HCT116 (cell line): ENCODE results near the gene HIGD2A. TPM values are rescaled to one million over a fixed set of nuclear protein-coding genes. Genes with fewer than 3 reads are reported as not detected.

ENCODE experiments used
- ATAC-seq: fragments of 200-7000 bp; cut with Tn5 transposase; 2 replicates; pipeline ENCODE4 v1.9.1; 2020; ENCODE audit warnings: mild to moderate bottlenecking, moderate library complexity
- BruUV-seq: library from RNA; stranded (reverse); fragments of 400-500 nt; replicated peaks from 2 replicates; lab custom pipeline; 2021; lab: Mats Ljungman, UMichigan
- CTCF ChIA-PET: fragments of 300-600 bp; sonication (Branson Sonifier 250); formaldehyde crosslinking; loops from one replicate; lab custom pipeline; 2021; ENCODE audit warnings: antibody characterized with exemption; lab: Charles Lee
- POLR2A ChIA-PET: fragments of 300-600, 350-600 bp; sonication (Branson Sonifier 250); formaldehyde crosslinking; loops from one replicate; lab custom pipeline; 2021; ENCODE audit warnings: antibody characterized with exemption; lab: Charles Lee
- RAD21 ChIA-PET, 2 experiments: fragments of 300-600 bp; sonication (Branson Sonifier 250); formaldehyde crosslinking; loops; one replicate each; lab custom pipeline; 2023; ENCODE audit warnings: low total read pairs in 2 of 2; ENCODE audit not compliant: uncharacterized antibody in 2 of 2, unreplicated experiment in 2 of 2, low non-redundant PET in 1 of 2; lab: Charles Lee
- DNase-seq: peaks from one replicate; pipeline ENCODE4 v3.0.0-alpha.2; 2010; ENCODE audit warnings: low read depth, low spot score
- H2AFZ ChIP-seq: fragments of 200-600 bp; shearing (Covaris generic), sonication (generic); 2 replicates; pipeline ENCODE4 v1.6.1; 2017; ENCODE audit warnings: low read depth, mixed run types, mixed read lengths, antibody characterized with exemption, low read length; ENCODE audit not compliant: poor library complexity, severe bottlenecking
- H3K27ac ChIP-seq: 2 replicates; pipeline ENCODE4 v1.5.1; 2012; ENCODE audit warnings: low read depth, low read length
- H3K27me3 ChIP-seq: fragments of 200-600 bp; sonication (generic); 2 replicates; pipeline ENCODE4 v1.6.1; 2016; ENCODE audit warnings: mixed run types, low read length, mixed read lengths; ENCODE audit not compliant: insufficient read depth
- H3K36me3 ChIP-seq, 2 experiments: fragments of 200-500 bp in 1 of 2; fragments of 200-600 bp in 1 of 2; sonication (Bioruptor generic) in 1 of 2; sonication (generic) in 1 of 2; 2 replicates each; pipeline versions ENCODE4 v1.5.1 to v1.6.1; 2014 to 2016; ENCODE audit warnings: low read length in 2 of 2, inconsistent platforms in 1 of 2, mixed read lengths in 1 of 2, mixed run types in 1 of 2; ENCODE audit not compliant: insufficient read depth in 2 of 2, control insufficient read depth in 1 of 2
- H3K4me1 ChIP-seq, 2 experiments: fragments of 200-600 bp in 1 of 2; sonication (generic) in 1 of 2; 2 replicates each; pipeline versions ENCODE4 v1.5.1 to v1.6.1; 2012 to 2017; ENCODE audit warnings: low read length in 2 of 2, inconsistent platforms in 1 of 2, mild to moderate bottlenecking in 1 of 2, mixed read lengths in 1 of 2, mixed run types in 1 of 2, moderate library complexity in 1 of 2; ENCODE audit not compliant: insufficient read depth in 2 of 2, control insufficient read depth in 1 of 2
- H3K4me2 ChIP-seq: fragments of 200-600 bp; sonication (generic); 2 replicates; pipeline ENCODE4 v1.6.1; 2017; ENCODE audit warnings: mixed run types, low read length, mixed read lengths
- H3K4me3 ChIP-seq, 2 experiments: fragments of 200-600 bp in 1 of 2; sonication (generic) in 1 of 2; replicated peaks in 1 of 2; 2 replicates each; pipeline ENCODE4 v1.5.1; 2011 to 2016; ENCODE audit warnings: low read length in 2 of 2, control low read depth in 1 of 2, low read depth in 1 of 2, mild to moderate bottlenecking in 1 of 2, mixed read lengths in 1 of 2, mixed run types in 1 of 2
- H3K79me2 ChIP-seq: fragments of 200-600 bp; sonication (generic); 2 replicates; pipeline ENCODE4 v1.6.1; 2017; ENCODE audit warnings: mild to moderate bottlenecking, mixed run types, low read length, moderate library complexity, mixed read lengths; ENCODE audit not compliant: insufficient read depth
- H3K9ac ChIP-seq: fragments of 200-600 bp; sonication (generic); 2 replicates; pipeline ENCODE4 v1.6.1; 2016; ENCODE audit warnings: low read length, mixed read lengths
- H3K9me2 ChIP-seq: fragments of 200-600 bp; sonication (generic), shearing (Covaris generic); 2 replicates; pipeline ENCODE4 v1.6.1; 2017; ENCODE audit warnings: mixed run types, mild to moderate bottlenecking, moderate library complexity; ENCODE audit not compliant: insufficient read depth
- H3K9me3 ChIP-seq, 2 experiments: fragments of 200-500 bp in 1 of 2; fragments of 200-600 bp in 1 of 2; sonication (Bioruptor generic) in 1 of 2; sonication (generic) in 1 of 2; 2 replicates each; pipeline ENCODE4 v1.6.1; 2014 to 2017; ENCODE audit warnings: low read length in 2 of 2, mixed read lengths in 2 of 2, inconsistent platforms in 1 of 2, low read depth in 1 of 2, mild to moderate bottlenecking in 1 of 2, mixed run types in 1 of 2, moderate library complexity in 1 of 2; ENCODE audit not compliant: control insufficient read depth in 1 of 2, insufficient read depth in 1 of 2
- H4K20me1 ChIP-seq: fragments of 200-600 bp; sonication (generic), shearing (Covaris generic); 2 replicates; pipeline ENCODE4 v1.6.1; 2017; ENCODE audit warnings: mixed run types, mild to moderate bottlenecking, moderate library complexity; ENCODE audit not compliant: insufficient read depth
- CBX3 ChIP-seq: IDR thresholded peaks from 2 replicates; pipeline ENCODE4 v1.6.1; 2012; ENCODE audit warnings: low read depth
- CEBPB ChIP-seq: IDR thresholded peaks from 2 replicates; pipeline ENCODE4 v1.6.1; 2012; ENCODE audit warnings: low read depth
- EGR1 ChIP-seq: IDR thresholded peaks from 2 replicates; pipeline ENCODE4 v1.6.1; 2012; ENCODE audit warnings: low read depth
- ELF1 ChIP-seq: IDR thresholded peaks from 2 replicates; pipeline ENCODE4 v1.6.1; 2012; ENCODE audit warnings: low read depth, borderline replicate concordance
- EZH2 ChIP-seq: fragments of 200-600 bp; sonication (generic); IDR thresholded peaks from 2 replicates; pipeline ENCODE4 v1.6.1; 2017; ENCODE audit warnings: antibody characterized with exemption, mixed run types
- EZH2phosphoT487 ChIP-seq: fragments of 200-600 bp; IDR thresholded peaks from 2 replicates; pipeline ENCODE4 v1.6.1; 2018; ENCODE audit warnings: antibody characterized with exemption, borderline replicate concordance
- FOSL1 ChIP-seq: IDR thresholded peaks from 2 replicates; pipeline ENCODE4 v1.6.1; 2012; ENCODE audit warnings: low read depth
- JUND ChIP-seq: IDR thresholded peaks from 2 replicates; pipeline ENCODE4 v1.6.1; 2012
- MAX ChIP-seq: IDR thresholded peaks from 2 replicates; pipeline ENCODE4 v1.6.1; 2012
- POLR2A ChIP-seq: IDR thresholded peaks from 2 replicates; pipeline ENCODE4 v1.7.0; 2011; ENCODE audit warnings: borderline replicate concordance; ENCODE audit not compliant: insufficient read depth, insufficient read length; ENCODE audit errors: extremely low read depth
- POLR2AphosphoS5 ChIP-seq: IDR thresholded peaks from 2 replicates; pipeline ENCODE4 v1.6.1; 2011; ENCODE audit warnings: mild to moderate bottlenecking, low read depth, low read length, moderate library complexity
- RAD21 ChIP-seq: IDR thresholded peaks from 2 replicates; pipeline ENCODE4 v1.6.1; 2012; ENCODE audit warnings: low read depth, mild to moderate bottlenecking
- REST ChIP-seq: IDR thresholded peaks from 2 replicates; pipeline ENCODE4 v1.6.1; 2012; ENCODE audit warnings: low read depth
- SIN3A ChIP-seq: IDR thresholded peaks from 2 replicates; pipeline ENCODE4 v1.6.1; 2012; ENCODE audit warnings: low read depth
- SP1 ChIP-seq: IDR thresholded peaks from 2 replicates; pipeline ENCODE4 v1.6.1; 2012; ENCODE audit warnings: low read depth
- SRF ChIP-seq: IDR thresholded peaks from 2 replicates; pipeline ENCODE4 v1.6.1; 2012; ENCODE audit warnings: low read depth
- TCF7L2 ChIP-seq: IDR thresholded peaks from 2 replicates; pipeline ENCODE4 v1.7.0; 2011; ENCODE audit warnings: borderline replicate concordance, inconsistent platforms; ENCODE audit not compliant: insufficient read depth, insufficient read length; ENCODE audit errors: extremely low read depth
- YY1 ChIP-seq: IDR thresholded peaks from 2 replicates; pipeline ENCODE4 v1.6.1; 2011; ENCODE audit warnings: low read length, low read depth, moderate library complexity, mild to moderate bottlenecking; ENCODE audit not compliant: insufficient replicate concordance; ENCODE audit errors: extremely low read depth
- ZBTB33 ChIP-seq: IDR thresholded peaks from 2 replicates; pipeline ENCODE4 v1.6.1; 2011; ENCODE audit warnings: mild to moderate bottlenecking, low read length, moderate library complexity; ENCODE audit not compliant: insufficient replicate concordance; ENCODE audit errors: extremely low read depth
- ZFX ChIP-seq: fragments of 450-650 bp; IDR thresholded peaks from 2 replicates; pipeline ENCODE4 v1.6.1; 2017
- intact Hi-C: fragments of 100-400 bp; cut with micrococcal nuclease; formaldehyde crosslinking; loops from 2 replicates; pipeline ENCODE4 v1.10.0; 2022
- total RNA-seq: library from RNA; stranded (reverse); gene quantifications from one replicate; pipeline ENCODE4 v1.2.1, GENCODE V29; 2021; ENCODE audit not compliant: unreplicated experiment

HIGD2A gene
- total RNA-seq, 1 experiment from 2014 or later, result 130 TPM

- ChIA-PET POLR2A (no interaction called here), RAD21 (no interaction called here)
- no peak overlapping the region for H3K4me2 ChIP-seq
- peaks cover 9 to 19% of the 10 kb centered on the region in 2 experiments for H3K4me1 ChIP-seq
- no peaks in the 10 kb centered on the region for H3K9me3 ChIP-seq
- no peaks in the 10 kb centered on the region for H3K27me3 ChIP-seq
- no peak for DNase-seq
- H4K20me1 ChIP-seq, result no peaks in the 10 kb centered on the region
- H3K9me2 ChIP-seq, result no peaks in the 10 kb centered on the region
- no peak for TF ChIP-seq CBX3
- TF ChIP-seq ELF1, result no peak
- TF ChIP-seq EGR1, result no peak
- no peak for TF ChIP-seq REST
- no peak for TF ChIP-seq ZBTB33
- no peak for TF ChIP-seq EZH2
- no peak for TF ChIP-seq CEBPB
- no peak for TF ChIP-seq RAD21
- TF ChIP-seq ZFX, result no peak
- no peak for TF ChIP-seq YY1
- TF ChIP-seq POLR2AphosphoS5, result no peak
- TF ChIP-seq JUND, result no peak
- TF ChIP-seq SRF, result no peak
- no peak for TF ChIP-seq EZH2phosphoT487
- no peak for TF ChIP-seq SP1
- TF ChIP-seq TCF7L2, result no peak
- no peak for TF ChIP-seq POLR2A
- no peak for TF ChIP-seq SIN3A
- no peak for TF ChIP-seq MAX
- no peak for TF ChIP-seq FOSL1
- TF ChIP-seq, all 23 proteins: peak for 0
- CTCF ChIA-PET, result no interaction called here
- Histone ChIP-seq H3K79me2 (peaks cover 16% of the 10 kb centered on the region), H3K27ac (no peak overlapping the region), H3K9ac (no peak overlapping the region), H2AFZ (no peak overlapping the region), H3K36me3 (no peaks in the 10 kb centered on the region), H3K4me3 (no peak overlapping the region)
- BruUV-seq, result no TSS peak
- intact Hi-C loops, result no loop called here
- ATAC-seq, result no peak
Measured at GRCh38 chr5:176364765-176365350, 23.7 kb upstream of the HIGD2A start.
